ENCODE measurements around the gene AK1. TPM values are rescaled to one million over a fixed set of nuclear protein-coding genes. Genes with fewer than 3 reads are reported as not detected.

Gene AK1
- total and polyA plus RNA-seq, 10 of the 15 experiments (the other 5 are each of a cell fraction or from before 2014, with no cell fraction given) = 0.23 to 3.1 (median 1.8) TPM

DNA sequence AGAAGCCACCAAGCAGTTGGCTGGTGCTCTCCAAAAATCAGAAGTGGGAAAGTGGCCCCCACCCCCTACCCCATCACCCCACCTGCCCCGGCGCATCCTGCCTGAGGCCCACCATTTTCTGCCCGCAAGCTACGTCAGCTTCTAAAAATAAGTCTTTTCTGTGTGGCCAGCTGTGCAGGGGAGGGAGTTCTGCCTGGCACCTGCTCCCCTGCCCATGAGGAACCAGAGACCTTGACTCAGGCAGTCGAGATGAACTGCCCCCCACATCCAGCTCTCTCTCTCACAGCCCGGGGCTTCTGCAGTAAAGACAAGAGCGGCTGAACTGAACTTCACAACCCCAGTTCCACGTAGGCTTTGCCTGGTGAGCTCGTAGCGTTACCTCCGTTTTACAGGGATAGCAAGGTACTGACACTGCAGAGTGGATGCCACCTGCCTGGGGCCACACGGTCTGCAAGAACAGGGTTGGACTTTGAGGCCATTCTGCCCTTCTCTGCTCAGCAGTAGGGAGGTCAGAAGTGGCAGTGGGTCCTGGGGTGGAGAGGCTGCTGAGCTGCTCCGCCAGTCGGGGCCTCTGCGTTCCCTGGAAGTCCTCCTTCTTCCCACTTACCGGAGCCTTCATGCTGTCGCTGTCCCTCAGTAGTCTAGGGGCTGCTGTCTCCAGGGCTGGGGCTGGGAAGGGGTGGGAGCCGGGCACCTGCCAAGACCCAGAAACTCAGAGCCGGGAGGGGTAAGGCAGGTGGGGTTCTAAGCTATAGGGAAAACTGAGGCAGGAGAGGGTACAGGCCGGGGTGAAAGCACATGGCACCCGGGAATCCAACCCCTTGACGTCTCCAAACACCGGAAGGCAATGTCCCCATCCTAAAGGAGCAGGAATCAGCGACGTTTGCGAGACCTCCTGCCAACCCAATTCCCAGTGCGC is 38.6 kb upstream of the AK1 start:
- ChIA-PET CTCF (interaction anchor here (0.5 to 9.9 kb wide), 12 partner anchors 10 to 341 kb away, joined by 3 to 91 read pairs (median 8); partner anchors contain the start of genes CDK9 and TOR2A), POLR2A (interaction anchor here (0.5 to 6.9 kb wide), 20 partner anchors 14 to 344 kb away, joined by 3 to 166 read pairs (median 4); partner anchors contain the start of genes CDK9, FPGS, PIP5KL1 and SH2D3C), RAD21 (ENCODE audit: unreplicated experiment) (interaction anchor here (0.6 to 8.2 kb wide), 28 partner anchors 14 to 975 kb away, joined by 3 to 92 read pairs (median 4); partner anchors contain the start of genes CDK9, FPGS, NAIF1 and SH2D3C), SMC1A (ENCODE audit: uncharacterized antibody, unreplicated experiment) (interaction anchor here (1.1 to 5.8 kb wide), 8 partner anchors 11 to 181 kb away, joined by 3 to 37 read pairs (median 6); partner anchors contain the start of genes FPGS, ST6GALNAC6 and TOR2A)
- H3K9ac ChIP-seq (ENCODE audit: control insufficient read depth, insufficient read depth, low read length) = peak overlapping the region; percentile 97
- peaks cover 7 to 8% of the 10 kb centered on the region in 2 experiments; a peak in 2 of 4 replicates for H3K36me3 ChIP-seq (ENCODE audit: control insufficient read depth in 2 of 2, insufficient read depth in 2 of 2, low read length in 1 of 2)
- H3K27me3 ChIP-seq (replicated peaks in 1 of 2; ENCODE audit: control insufficient read depth in 2 of 2, insufficient read depth in 2 of 2, low read length in 1 of 2) = no peaks in the 10 kb centered on the region
- H3K4me3 ChIP-seq = peak overlapping the region; percentile 95
- peak overlapping the region; percentile 98 for H3K27ac ChIP-seq (ENCODE audit: control insufficient read depth, insufficient read depth)
- intact Hi-C loops (cut with micrococcal nuclease; ENCODE audit: unreplicated experiment) = loop anchor here (5.0 kb wide), 3 partner anchors 34 to 199 kb away; partner anchors contain the start of genes FPGS, PTRH1 and TTC16
- no peaks in the 10 kb centered on the region for H4K20me1 ChIP-seq (ENCODE audit: control insufficient read depth, insufficient read depth)
- FAIRE-seq (peak; percentile 91), DNase-seq (ENCODE audit: low read depth, low spot score) (no peak), ATAC-seq (peak; percentile 37)
- H2AFZ ChIP-seq (ENCODE audit: control insufficient read depth, low read depth, low read length) = peak overlapping the region; percentile 74
- WGBS (ENCODE audit: insufficient coverage, insufficient replicate concordance, low lambda C conversion rate, missing lambda C conversion rate) = 1% methylated on average over 27 of the region's 27 CpGs
- H3K79me2 ChIP-seq (ENCODE audit: control insufficient read depth, insufficient read depth, low read length) = peaks cover 31% of the 10 kb centered on the region
- TSS peak; percentile 83 for BruUV-seq (replicated peaks)
- H3K4me1 ChIP-seq (ENCODE audit: control insufficient read depth, insufficient read depth, low read length) = peaks cover 45% of the 10 kb centered on the region
- in situ Hi-C loops (cut with MboI) = loop anchor here (5.0 kb wide), 1 partner anchor 324 kb away; no protein-coding TSS in a partner anchor
- no peaks in the 10 kb centered on the region for H3K9me3 ChIP-seq (replicated peaks; ENCODE audit: control insufficient read depth, insufficient read depth, low read length)
- peak overlapping the region; percentile 98 for H3K4me2 ChIP-seq (ENCODE audit: control insufficient read depth, insufficient read depth)
- TF ChIP-seq CREM (IDR thresholded peaks at IDR 0.05; ENCODE audit: low read depth) (peak; percentile 62; the same call in 1 of the 2 replicates), CEBPB (IDR thresholded peaks at IDR 0.05; ENCODE audit: borderline replicate concordance in 1 of 2, low read depth in 2 of 2, low read length in 2 of 2) (no peak), POLR2AphosphoS2 (IDR thresholded peaks at IDR 0.05; ENCODE audit: low read depth, low read length) (no peak), JUND (IDR thresholded peaks at IDR 0.05; ENCODE audit: low read depth, low read length) (no peak), YBX1 (IDR thresholded peaks at IDR 0.05) (no peak), YY1 (IDR thresholded peaks at IDR 0.05; ENCODE audit: low read depth, low read length) (peak; percentile 76), IRF4 (IDR thresholded peaks at IDR 0.05; ENCODE audit: low read depth, low read length) (no peak), SUPT20H (IDR thresholded peaks at IDR 0.05; ENCODE audit: borderline replicate concordance, control insufficient read depth, low read depth, low read length) (no peak), MTA2 (IDR thresholded peaks at IDR 0.05; ENCODE audit: low read depth) (no peak), PAX5 (IDR thresholded peaks at IDR 0.05; ENCODE audit: borderline replicate concordance, low read depth, low read length) (peak; percentile 51; the same call in 1 of the 2 replicates), HCFC1 (IDR thresholded peaks at IDR 0.05; ENCODE audit: low read length) (no peak)
- TF ChIP-seq, protein P1, sequence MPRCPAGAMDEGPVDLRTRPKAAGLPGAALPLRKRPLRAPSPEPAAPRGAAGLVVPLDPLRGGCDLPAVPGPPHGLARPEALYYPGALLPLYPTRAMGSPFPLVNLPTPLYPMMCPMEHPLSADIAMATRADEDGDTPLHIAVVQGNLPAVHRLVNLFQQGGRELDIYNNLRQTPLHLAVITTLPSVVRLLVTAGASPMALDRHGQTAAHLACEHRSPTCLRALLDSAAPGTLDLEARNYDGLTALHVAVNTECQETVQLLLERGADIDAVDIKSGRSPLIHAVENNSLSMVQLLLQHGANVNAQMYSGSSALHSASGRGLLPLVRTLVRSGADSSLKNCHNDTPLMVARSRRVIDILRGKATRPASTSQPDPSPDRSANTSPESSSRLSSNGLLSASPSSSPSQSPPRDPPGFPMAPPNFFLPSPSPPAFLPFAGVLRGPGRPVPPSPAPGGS (IDR thresholded peaks at IDR 0.05; ENCODE audit: borderline replicate concordance, insufficient read depth, low read depth, low read length, poor library complexity, severe bottlenecking) = peak; percentile 58
- TF ChIP-seq, protein P2, sequence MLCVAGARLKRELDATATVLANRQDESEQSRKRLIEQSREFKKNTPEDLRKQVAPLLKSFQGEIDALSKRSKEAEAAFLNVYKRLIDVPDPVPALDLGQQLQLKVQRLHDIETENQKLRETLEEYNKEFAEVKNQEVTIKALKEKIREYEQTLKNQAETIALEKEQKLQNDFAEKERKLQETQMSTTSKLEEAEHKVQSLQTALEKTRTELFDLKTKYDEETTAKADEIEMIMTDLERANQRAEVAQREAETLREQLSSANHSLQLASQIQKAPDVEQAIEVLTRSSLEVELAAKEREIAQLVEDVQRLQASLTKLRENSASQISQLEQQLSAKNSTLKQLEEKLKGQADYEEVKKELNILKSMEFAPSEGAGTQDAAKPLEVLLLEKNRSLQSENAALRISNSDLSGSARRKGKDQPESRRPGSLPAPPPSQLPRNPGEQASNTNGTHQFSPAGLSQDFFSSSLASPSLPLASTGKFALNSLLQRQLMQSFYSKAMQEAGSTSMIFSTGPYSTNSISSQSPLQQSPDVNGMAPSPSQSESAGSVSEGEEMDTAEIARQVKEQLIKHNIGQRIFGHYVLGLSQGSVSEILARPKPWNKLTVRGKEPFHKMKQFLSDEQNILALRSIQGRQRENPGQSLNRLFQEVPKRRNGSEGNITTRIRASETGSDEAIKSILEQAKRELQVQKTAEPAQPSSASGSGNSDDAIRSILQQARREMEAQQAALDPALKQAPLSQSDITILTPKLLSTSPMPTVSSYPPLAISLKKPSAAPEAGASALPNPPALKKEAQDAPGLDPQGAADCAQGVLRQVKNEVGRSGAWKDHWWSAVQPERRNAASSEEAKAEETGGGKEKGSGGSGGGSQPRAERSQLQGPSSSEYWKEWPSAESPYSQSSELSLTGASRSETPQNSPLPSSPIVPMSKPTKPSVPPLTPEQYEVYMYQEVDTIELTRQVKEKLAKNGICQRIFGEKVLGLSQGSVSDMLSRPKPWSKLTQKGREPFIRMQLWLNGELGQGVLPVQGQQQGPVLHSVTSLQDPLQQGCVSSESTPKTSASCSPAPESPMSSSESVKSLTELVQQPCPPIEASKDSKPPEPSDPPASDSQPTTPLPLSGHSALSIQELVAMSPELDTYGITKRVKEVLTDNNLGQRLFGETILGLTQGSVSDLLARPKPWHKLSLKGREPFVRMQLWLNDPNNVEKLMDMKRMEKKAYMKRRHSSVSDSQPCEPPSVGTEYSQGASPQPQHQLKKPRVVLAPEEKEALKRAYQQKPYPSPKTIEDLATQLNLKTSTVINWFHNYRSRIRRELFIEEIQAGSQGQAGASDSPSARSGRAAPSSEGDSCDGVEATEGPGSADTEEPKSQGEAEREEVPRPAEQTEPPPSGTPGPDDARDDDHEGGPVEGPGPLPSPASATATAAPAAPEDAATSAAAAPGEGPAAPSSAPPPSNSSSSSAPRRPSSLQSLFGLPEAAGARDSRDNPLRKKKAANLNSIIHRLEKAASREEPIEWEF (IDR thresholded peaks at IDR 0.05; ENCODE audit: insufficient replicate concordance, low read depth, low read length) = no peak

All from GM12878 (cell line).